DND-41 (cell line): ENCODE data around the gene GOLGA8R.
"Not testable (repeated sequence)": the region's sequence is repeated elsewhere in the genome, so short reads cannot be mapped to it uniquely, and the experiment has no call there.

Experiments used
- ATAC-seq: fragments of 200-7000 bp; cut with Tn5 transposase; 3 replicates; pipeline ENCODE4 v1.9.1; 2021; ENCODE audit warnings: low read depth; ENCODE audit not compliant: insufficient read depth
- DNase-seq: peaks from one replicate; pipeline ENCODE4 v3.0.0-alpha.2; 2020
- H2AFZ ChIP-seq: 2 replicates; pipeline ENCODE4 v1.6.0; 2012; ENCODE audit warnings: low read depth, low read length
- H3K27ac ChIP-seq: 2 replicates; pipeline ENCODE4 v1.5.1; 2012; ENCODE audit warnings: low read length, inconsistent platforms
- H3K27me3 ChIP-seq: fragments of 200-600 bp; sonication (generic); 2 replicates; pipeline ENCODE4 v1.6.0; 2012; ENCODE audit warnings: low read length, mild to moderate bottlenecking, inconsistent platforms; ENCODE audit not compliant: insufficient read depth, poor library complexity
- H3K36me3 ChIP-seq: 2 replicates; pipeline ENCODE4 v1.5.1; 2012; ENCODE audit warnings: low read length, inconsistent platforms; ENCODE audit not compliant: insufficient read depth
- H3K4me1 ChIP-seq: 2 replicates; pipeline ENCODE4 v1.5.1; 2012; ENCODE audit warnings: mild to moderate bottlenecking, low read length; ENCODE audit not compliant: insufficient read depth
- H3K4me2 ChIP-seq: 2 replicates; pipeline ENCODE4 v1.6.0; 2012; ENCODE audit warnings: mild to moderate bottlenecking, moderate library complexity, low read length, inconsistent platforms; ENCODE audit not compliant: insufficient read depth
- H3K4me3 ChIP-seq, 2 experiments: fragments of 200-600 bp in 1 of 2; shearing (Covaris generic) in 1 of 2; 2 replicates each; pipeline ENCODE4 v1.5.1; 2012 to 2016; ENCODE audit warnings: inconsistent platforms in 2 of 2, low read length in 2 of 2, mild to moderate bottlenecking in 2 of 2, low read depth in 1 of 2, moderate library complexity in 1 of 2
- H3K79me2 ChIP-seq: 2 replicates; pipeline ENCODE4 v1.6.0; 2012; ENCODE audit warnings: low read length, inconsistent platforms; ENCODE audit not compliant: insufficient read depth
- H3K9ac ChIP-seq: 2 replicates; pipeline ENCODE4 v1.6.0; 2012; ENCODE audit warnings: low read depth, mild to moderate bottlenecking, inconsistent platforms, low read length, moderate library complexity
- H3K9me3 ChIP-seq: 2 replicates; pipeline ENCODE4 v1.5.1; 2012; ENCODE audit warnings: low read length, moderate library complexity, mild to moderate bottlenecking, inconsistent platforms; ENCODE audit not compliant: insufficient read depth, severe bottlenecking
- H4K20me1 ChIP-seq: 2 replicates; pipeline ENCODE4 v1.6.0; 2012; ENCODE audit warnings: low read length; ENCODE audit not compliant: insufficient read depth

The GOLGA8R gene

GRCh38 chr15:30368271-30368670 lies 45.8 kb downstream of the GOLGA8R start:
- H3K9ac ChIP-seq, H3K4me1 ChIP-seq, H3K36me3 ChIP-seq, H3K27me3 ChIP-seq, H2AFZ ChIP-seq, DNase-seq, H3K79me2 ChIP-seq, H3K4me2 ChIP-seq, ATAC-seq, H4K20me1 ChIP-seq, H3K4me3 ChIP-seq, H3K27ac ChIP-seq, H3K9me3 ChIP-seq: not testable (repeated sequence)

GRCh38 chr15:30367246-30367645 lies 46.8 kb downstream of the GOLGA8R start:
- not testable (repeated sequence) for H3K4me3 ChIP-seq, DNase-seq

GRCh38 chr15:30361404-30361803 lies 52.7 kb downstream of the GOLGA8R start:
- DNase-seq, H3K4me2 ChIP-seq: not testable (repeated sequence)

More at GRCh38 chr15:30367246-30367645, 46.8 kb downstream of the GOLGA8R start:
- not testable (repeated sequence) for H3K9ac ChIP-seq, H2AFZ ChIP-seq, H3K4me2 ChIP-seq, H4K20me1 ChIP-seq, H3K9me3 ChIP-seq, H3K36me3 ChIP-seq, H3K27ac ChIP-seq, H3K4me1 ChIP-seq, H3K79me2 ChIP-seq, ATAC-seq, H3K27me3 ChIP-seq

DNA sequence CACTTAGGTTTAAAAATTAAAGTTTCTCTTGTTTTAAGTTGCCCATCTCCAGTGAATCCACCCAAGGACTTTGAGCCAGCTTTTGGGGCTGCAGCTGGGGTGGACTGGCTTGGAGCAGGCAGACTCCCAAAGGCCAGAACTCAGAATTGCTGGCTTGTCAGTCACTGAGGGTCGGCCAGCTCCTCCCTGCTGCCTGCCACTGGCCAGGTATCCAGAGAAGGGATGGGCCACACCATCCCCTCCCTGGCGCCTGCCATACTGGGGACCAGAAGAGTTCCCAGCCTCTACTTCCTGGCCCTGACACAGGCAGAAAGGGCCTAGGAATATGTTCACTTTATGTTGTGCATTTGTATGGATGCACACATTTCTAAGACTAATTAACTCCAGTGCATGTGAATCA lies 53.1 kb downstream of the GOLGA8R start:
- H3K27me3 ChIP-seq = not testable (repeated sequence)

More at GRCh38 chr15:30361404-30361803, 52.7 kb downstream of the GOLGA8R start:
- H3K4me3 ChIP-seq, H4K20me1 ChIP-seq, H3K79me2 ChIP-seq, H3K36me3 ChIP-seq, ATAC-seq, H3K9me3 ChIP-seq, H3K9ac ChIP-seq, H3K27ac ChIP-seq, H3K27me3 ChIP-seq, H2AFZ ChIP-seq, H3K4me1 ChIP-seq: not testable (repeated sequence)

GRCh38 chr15:30355043-30355442 lies 59.0 kb downstream of the GOLGA8R start:
- not testable (repeated sequence) for DNase-seq, H3K9ac ChIP-seq, H3K27me3 ChIP-seq, H2AFZ ChIP-seq, H3K4me1 ChIP-seq, H3K4me2 ChIP-seq, H3K36me3 ChIP-seq, H3K27ac ChIP-seq, H4K20me1 ChIP-seq, H3K79me2 ChIP-seq, H3K9me3 ChIP-seq, H3K4me3 ChIP-seq, ATAC-seq

More for the DNA sequence above, 53.1 kb downstream of the GOLGA8R start:
- not testable (repeated sequence) for ATAC-seq, H3K9ac ChIP-seq, H3K27ac ChIP-seq, H3K4me3 ChIP-seq, H4K20me1 ChIP-seq, H3K79me2 ChIP-seq, H3K4me2 ChIP-seq, H2AFZ ChIP-seq, DNase-seq, H3K9me3 ChIP-seq, H3K4me1 ChIP-seq, H3K36me3 ChIP-seq
